Inflammatory macrophage treated with lipopolysaccharide for 4 hours (primary cell): ENCODE data around the gene TNFRSF11A.

Experiments
- DNase-seq: peaks from one replicate; pipeline ENCODE4 v3.0.0-alpha.2; 2020

Gene TNFRSF11A

DNA sequence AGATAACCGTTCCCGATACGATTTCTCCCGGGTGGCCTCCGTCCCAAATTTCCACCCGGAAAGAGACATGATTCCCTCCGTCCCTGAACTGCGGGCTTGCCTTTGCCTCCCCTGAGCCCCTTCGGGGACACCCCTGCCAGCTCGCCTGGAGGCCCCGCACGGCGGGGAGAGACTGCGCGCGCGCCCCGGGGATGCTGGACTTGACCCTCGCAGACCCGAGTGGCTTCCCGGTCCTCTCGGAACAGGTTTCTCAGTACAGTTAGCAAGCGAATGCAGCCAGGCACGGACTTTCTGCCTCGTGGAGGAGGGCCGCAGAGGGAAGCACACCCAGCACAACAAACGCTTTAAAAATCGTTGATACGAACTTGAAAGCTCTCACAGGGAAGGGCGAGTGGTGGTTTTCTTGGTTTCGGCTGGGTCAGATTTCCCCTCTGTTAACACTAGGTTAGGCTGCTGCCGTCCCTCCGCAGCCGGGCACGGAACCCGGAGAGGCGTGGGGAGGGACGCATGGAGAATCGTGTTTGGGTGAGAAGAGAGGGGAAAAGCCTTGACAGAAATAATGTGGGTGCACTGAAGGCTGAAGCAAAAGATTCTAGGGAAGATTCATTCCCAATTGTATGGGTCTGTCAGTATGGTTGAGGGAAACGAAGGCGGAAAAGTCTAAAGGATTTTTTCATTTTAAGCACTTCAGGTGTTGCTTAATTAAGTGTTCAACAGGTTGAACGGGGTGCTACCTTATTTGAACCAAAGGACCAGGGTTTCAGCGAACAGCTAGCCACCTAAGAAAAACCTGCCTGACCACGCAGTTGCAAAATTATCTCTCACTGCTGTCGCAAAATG lies 916 bp downstream of the TNFRSF11A start:
- DNase-seq = peak; percentile 33

GRCh38 chr18:62326646-62327348 lies 1.7 kb downstream of the TNFRSF11A start:
- DNase-seq = no peak

DNA sequence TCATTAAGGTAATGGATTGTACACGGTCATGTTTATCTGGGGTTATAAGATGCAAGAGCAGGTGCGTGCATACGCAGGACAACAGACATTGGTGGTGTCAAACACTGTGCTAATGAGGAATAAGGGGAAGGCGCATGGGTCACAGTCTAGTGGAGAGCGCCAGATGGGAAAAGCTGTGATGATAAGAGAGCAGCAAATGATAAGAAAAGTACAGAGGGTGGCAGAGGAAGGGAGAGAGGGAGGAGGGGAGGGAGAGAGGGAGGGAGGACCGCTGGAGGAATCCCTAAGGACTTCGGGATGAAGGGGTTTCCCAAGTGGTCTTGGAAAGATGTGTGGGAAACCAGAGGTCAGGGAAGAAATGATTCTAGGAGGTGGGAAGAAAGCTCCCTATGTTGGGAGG lies 2.9 kb downstream of the TNFRSF11A start:
- no peak for DNase-seq

GRCh38 chr18:62328586-62329525 lies 3.7 kb downstream of the TNFRSF11A start:
- no peak for DNase-seq

GRCh38 chr18:62329691-62330454 lies 4.8 kb downstream of the TNFRSF11A start:
- peak; percentile 60 for DNase-seq

DNA sequence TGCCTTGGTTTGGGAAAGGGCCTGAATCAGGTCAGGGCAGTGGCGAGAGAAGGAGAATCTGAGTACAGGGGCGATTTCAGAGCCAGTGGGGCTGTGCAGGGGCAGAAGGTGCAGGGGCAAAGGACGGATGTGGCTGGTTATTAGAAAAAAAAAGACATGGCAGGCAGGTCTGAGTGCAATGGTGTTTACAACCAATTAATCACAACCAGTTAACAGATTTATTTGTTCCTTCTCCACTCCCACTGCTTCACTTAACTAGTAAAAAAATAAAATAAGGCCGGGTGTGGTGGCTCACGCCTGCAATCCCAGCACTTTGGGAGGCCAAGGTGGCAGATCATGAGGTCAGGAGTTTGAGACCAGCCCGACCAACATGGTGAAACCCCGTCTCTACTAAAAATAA lies 5.5 kb downstream of the TNFRSF11A start:
- DNase-seq = no peak

GRCh38 chr18:62331581-62332356 lies 6.7 kb downstream of the TNFRSF11A start:
- DNase-seq = peak; percentile 77

GRCh38 chr18:62332431-62332830 lies 7.3 kb downstream of the TNFRSF11A start:
- peak; percentile 78 for DNase-seq

GRCh38 chr18:62332964-62333695 lies 8.0 kb downstream of the TNFRSF11A start:
- DNase-seq = no peak

DNA sequence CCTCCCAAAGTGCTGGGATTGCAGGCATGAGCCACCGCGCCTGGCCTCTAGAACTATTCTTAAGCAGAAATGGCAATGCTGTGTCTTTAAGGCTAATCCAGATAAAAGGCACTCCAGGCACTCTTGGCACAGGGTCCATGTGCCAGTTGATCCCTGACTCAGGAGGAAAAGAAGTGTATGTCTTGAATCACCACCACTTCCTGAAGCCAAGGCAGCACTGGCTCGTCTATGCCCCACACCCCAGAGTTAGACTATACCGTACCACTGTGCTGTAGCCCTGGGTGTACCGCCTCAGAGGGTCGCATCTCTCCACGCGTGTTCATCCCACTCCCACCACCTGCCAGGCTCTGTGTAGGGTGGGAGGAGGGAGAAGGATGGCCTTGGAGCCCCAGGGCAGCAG lies 9.0 kb downstream of the TNFRSF11A start:
- no peak for DNase-seq

DNA sequence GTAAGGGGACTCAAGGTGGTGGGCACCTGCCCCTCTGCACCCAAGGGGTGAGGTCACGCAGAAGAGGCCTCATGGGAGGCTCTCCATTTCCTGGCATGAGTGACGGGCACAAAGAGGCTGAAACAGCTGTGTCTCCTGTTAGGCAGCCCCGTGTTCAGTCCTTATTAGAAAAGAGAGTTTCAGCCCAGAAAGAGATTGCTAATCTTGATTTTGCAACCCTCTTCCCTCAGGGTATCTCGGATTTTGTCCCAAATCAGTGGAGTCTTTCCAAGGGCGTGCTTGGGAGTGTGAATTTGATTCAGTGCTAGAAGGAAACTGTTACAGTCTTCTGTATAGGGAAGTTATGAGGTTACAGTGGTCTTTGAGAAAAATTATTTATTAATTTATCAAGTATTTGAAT lies 10.4 kb downstream of the TNFRSF11A start:
- no peak for DNase-seq

DNA sequence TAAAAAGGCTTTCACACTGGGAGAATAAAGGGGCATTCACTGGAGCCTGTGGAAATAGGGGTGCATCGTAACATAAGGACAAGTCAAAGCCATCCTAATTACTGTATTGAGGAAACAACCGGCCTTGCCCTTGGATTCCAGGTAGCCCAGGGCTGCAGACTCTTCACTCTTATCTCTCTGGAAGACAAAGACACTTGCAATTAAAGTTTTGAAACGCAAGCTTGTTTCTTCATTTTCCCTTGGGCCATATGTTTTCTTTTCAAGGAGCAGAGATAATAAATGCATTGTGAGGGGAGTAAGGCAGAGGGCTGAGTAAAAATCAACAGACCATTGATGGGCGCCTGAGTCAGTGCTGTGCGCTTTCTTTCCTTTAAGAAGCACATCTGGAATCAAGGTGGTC lies 11.5 kb downstream of the TNFRSF11A start:
- DNase-seq = no peak

DNA sequence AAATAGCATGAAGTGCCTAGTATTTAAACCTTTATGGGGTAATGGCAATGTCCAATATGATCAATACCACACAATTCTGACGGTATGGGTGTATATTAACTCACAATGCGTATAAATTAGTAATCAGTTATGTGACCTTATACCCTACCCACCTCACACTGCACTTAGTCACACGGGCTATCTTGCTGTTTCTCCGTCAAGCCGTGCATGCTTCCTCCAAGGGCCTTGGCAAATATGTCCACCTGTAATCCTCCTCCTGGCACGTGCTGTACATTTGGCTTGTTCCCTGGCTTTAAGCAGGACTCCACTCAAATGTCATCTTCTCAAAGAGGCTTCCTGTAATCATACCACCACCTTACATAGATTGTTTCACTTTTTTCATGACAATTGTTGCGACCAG lies 12.2 kb downstream of the TNFRSF11A start:
- no peak for DNase-seq

DNA sequence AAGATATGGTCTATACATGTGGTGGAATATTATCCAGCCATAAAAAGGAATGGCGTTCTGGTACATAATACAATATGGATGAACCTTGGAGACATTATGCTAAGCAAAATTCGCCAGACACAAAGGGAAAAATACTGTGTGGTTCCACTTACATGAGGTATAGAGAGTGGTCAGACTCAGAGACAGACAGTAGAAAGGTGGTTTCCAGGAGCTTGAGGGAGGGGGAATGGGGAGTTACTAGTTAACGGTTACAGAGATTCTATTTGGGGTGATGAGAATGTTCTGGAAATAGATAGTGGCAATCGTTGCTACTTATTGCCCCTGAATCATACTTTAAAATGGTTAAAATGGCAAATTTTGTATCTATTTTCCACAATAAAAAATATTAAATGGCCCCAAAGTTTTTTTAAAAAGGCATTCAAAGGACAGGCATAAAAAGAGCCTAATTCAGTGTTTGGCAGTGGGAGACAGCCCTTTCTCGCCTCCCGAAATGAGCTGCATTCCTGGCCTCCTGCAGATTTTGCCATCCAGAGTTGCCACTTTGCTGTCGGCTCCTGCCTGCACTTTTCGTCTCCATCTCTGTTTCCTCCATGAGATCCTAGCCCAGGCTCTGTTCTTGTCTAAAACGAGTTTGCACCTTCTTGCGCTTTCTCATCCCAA lies 13.5 kb downstream of the TNFRSF11A start:
- DNase-seq = no peak

DNA sequence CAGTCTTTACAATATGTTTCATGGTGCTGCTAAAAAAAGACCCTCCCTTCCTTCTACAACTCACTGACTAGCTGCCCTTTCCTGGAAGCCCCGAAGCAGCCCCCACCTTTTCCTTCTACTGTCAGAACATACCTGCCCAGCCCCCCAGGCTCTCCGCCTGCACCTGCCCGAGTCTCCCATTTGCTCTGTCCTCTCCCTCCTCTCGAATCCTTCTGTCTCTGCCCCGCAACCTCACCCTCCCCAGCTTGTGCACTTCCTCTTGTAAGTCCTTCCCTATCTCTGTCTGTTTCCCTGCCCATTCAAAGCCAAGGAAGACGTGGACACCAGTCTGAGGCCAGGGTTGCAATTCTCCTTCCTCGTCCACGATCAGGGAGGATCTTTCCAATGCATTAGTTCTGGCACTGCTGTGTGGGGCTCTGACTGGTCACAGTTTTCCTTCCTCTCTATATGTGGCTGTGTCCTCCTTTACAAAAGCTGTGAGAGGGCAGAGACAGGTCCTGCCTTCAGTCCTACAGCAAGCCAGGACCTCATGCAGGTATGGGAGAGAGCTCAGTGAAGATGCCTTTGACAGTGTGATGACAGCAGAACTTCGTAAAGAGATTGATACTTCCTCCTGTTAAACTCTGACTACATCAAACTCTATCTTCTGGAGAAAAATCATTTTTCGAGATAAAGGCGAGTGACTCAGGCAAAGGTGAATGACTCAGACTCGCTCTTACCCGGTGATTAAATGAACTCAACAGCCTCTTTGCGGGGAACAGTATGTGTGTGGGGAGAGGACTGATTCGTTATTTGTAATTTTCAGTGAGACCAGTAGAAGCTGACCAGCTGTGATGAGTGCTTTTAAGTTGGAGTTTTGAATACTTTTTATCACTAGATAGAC lies 14.2 kb downstream of the TNFRSF11A start:
- peak; percentile 40 for DNase-seq

DNA sequence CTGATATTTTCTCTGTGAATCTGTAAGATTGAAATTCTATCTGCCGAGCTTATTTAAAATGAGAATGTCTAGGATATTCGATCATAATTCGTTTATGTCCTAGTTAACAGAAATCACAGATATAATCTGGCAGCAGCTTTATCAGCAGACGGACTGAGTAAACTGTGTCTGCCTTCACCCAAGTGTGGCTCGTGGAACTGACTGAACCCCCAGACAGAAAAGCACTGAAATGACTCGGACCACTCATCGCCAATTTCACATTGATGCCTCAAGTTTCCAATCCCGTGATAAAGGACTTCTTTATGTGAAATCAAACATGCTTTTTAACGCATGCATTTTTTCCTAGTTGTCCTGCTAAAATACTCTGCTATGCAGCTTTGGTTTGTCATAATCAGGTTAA lies 15.9 kb downstream of the TNFRSF11A start:
- no peak for DNase-seq

DNA sequence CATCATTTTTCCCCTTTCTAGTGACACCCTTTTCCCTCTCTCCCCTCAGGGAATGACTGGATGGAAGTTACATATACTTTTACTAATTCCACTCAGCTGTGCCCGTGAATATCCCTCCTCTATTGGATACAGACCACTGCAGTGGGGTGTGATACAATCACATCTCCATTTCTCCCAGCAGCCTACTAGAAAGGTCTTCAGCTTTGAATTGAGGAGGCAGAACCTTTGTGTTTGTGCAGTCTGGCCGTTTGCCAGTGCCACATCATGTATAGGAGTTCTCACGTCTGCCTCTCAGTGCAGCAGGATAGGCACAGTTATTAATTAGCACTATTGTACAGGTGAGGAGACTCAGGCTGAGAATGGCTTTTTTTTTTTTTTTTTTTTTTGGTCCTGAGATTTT lies 16.4 kb downstream of the TNFRSF11A start:
- no peak for DNase-seq

GRCh38 chr18:62342884-62343283 lies 17.8 kb downstream of the TNFRSF11A start:
- DNase-seq = no peak

DNA sequence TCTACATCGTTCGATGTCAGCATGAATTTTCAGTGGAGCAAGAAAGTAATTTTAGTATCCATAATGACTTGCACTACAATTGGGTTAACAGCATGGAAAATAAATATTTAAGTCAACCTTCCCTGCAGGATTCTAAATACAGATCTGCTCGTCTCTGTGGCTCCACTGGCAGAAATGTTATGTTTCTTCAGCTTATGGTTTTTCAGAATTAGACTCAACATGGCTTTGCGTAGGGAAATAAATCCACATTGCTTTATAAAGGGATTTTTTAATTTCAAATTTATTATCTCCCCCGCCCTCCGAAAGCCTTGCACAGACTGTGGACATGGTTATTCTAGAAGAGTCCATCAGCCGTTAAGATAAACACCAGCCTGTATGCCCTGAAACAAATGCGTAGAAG lies 18.2 kb downstream of the TNFRSF11A start:
- no peak for DNase-seq
